Measurements from ENCODE around the gene TUBB6.

TUBB6 gene

DNA sequence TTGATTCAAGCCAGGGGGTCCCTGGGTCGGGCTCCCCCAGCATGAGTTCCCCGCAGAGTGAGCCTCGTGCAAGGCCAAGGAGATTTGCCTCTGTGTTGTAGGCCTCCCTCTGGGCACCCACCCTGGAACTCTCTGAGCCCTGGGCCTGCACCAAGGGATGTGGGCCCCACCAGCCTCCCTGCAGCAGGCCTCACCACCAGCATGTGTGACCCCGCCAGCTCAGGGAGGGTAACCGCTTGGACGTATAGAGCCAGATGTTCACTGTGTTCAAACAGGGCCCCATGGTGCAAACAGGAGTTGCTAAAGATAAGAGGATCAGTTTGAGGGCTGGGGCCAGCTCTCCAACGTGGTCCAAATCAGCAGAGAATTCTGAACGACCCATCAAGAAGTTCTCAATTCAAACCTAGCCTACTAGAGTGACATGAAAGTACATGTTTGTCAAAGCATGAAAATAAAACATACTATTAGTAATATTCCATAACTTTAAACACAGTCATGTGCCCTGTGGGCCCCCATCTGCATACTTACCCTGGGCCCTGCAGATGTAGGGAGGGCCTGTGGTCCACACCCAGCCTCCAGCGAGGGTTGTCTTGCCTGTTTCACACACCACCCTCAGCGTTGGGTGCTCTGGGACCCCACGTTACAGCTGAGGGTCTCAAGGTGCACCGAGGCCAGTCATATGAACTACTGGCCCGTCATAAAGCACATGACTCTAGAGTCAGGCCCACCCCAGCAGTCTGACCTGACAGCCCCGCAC lies 5.5 kb upstream of the TUBB6 start:
- Histone ChIP-seq H3K27ac (no peak overlapping the region), H3K27me3 (ENCODE audit: insufficient read depth, low read depth, severe bottlenecking) (no peaks in the 10 kb centered on the region), H3K9me3 (ENCODE audit: severe bottlenecking) (no peaks in the 10 kb centered on the region), H3K36me3 (no peaks in the 10 kb centered on the region), H3K4me3 (ENCODE audit: low read depth, low read length) (no peak overlapping the region)
- no peak for TF ChIP-seq CTCF (IDR thresholded peaks at IDR 0.05; ENCODE audit: low read depth, low read length)
- DNase-seq, result no peak

GRCh38 chr18:12304351-12305210 lies 3.5 kb upstream of the TUBB6 start:
- TF ChIP-seq CTCF (IDR thresholded peaks at IDR 0.05; ENCODE audit: low read depth, low read length), result no peak
- no peak for DNase-seq
- Histone ChIP-seq H3K4me3 (ENCODE audit: low read depth, low read length) (no peak overlapping the region), H3K9me3 (ENCODE audit: severe bottlenecking) (no peaks in the 10 kb centered on the region), H3K27me3 (ENCODE audit: insufficient read depth, low read depth, severe bottlenecking) (no peaks in the 10 kb centered on the region), H3K36me3 (no peaks in the 10 kb centered on the region), H3K27ac (no peak overlapping the region)

DNA sequence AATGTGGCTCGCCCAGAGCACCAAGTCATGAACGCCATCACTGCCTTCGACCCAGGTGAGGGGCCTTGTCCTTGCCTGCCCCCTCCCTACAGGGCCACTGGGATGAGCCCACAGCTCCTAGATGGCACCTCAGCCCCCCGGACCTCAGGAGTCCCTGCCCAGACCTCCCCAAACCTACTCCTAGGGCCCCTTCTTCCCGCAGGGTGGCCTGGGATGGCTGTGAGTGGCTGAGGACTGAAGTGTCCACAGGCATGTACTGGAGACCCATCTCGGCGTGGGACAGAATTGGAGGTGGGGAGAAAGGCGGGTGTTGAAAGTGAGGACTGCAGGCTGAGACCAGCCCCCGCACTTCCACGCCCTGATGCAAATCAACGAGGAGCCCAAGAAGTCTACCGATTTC lies 2.8 kb upstream of the TUBB6 start:
- Histone ChIP-seq H3K4me3 (ENCODE audit: low read depth, low read length) (no peak overlapping the region), H3K27ac (no peak overlapping the region), H3K36me3 (no peaks in the 10 kb centered on the region), H3K9me3 (ENCODE audit: severe bottlenecking) (no peaks in the 10 kb centered on the region), H3K27me3 (ENCODE audit: insufficient read depth, low read depth, severe bottlenecking) (no peaks in the 10 kb centered on the region)
- no peak for DNase-seq
- TF ChIP-seq CTCF (IDR thresholded peaks at IDR 0.05; ENCODE audit: low read depth, low read length), result no peak

- TF ChIP-seq CTCF (IDR thresholded peaks at IDR 0.05; ENCODE audit: low read depth, low read length), result no peak
- Histone ChIP-seq H3K4me3 (ENCODE audit: low read depth, low read length) (no peak overlapping the region), H3K27me3 (ENCODE audit: insufficient read depth, low read depth, severe bottlenecking) (no peaks in the 10 kb centered on the region), H3K27ac (no peak overlapping the region), H3K9me3 (ENCODE audit: severe bottlenecking) (no peaks in the 10 kb centered on the region), H3K36me3 (peaks cover 7% of the 10 kb centered on the region)
- no peak for DNase-seq
These were observed 2.0 kb upstream of the TUBB6 start for GRCh38 chr18:12305930-12306629.

- no peak for TF ChIP-seq CTCF (IDR thresholded peaks at IDR 0.05; ENCODE audit: low read depth, low read length)
- Histone ChIP-seq H3K36me3 (peaks cover 17% of the 10 kb centered on the region), H3K9me3 (ENCODE audit: severe bottlenecking) (peaks cover 2% of the 10 kb centered on the region), H3K27ac (no peak overlapping the region), H3K4me3 (ENCODE audit: low read depth, low read length) (no peak overlapping the region), H3K27me3 (ENCODE audit: insufficient read depth, low read depth, severe bottlenecking) (no peaks in the 10 kb centered on the region)
- no peak for DNase-seq
These were observed 1.0 kb upstream of the TUBB6 start for GRCh38 chr18:12306752-12307700.

Data from WERI-Rb-1 (cell line).